Omental fat pad (tissue), 4 donors: ENCODE measurements around the gene ASB3. TPM values are rescaled to one million over a fixed set of nuclear protein-coding genes. Genes with fewer than 3 reads are reported as not detected.
"Not testable (repeated sequence)": the region's sequence is repeated elsewhere in the genome, so short reads cannot be mapped to it uniquely, and the experiment has no call there.

Experiments
- ATAC-seq: fragments of 150-250 bp; one replicate; pipeline ENCODE4 v1.9.1; 2016; ENCODE audit warnings: mild to moderate bottlenecking, moderate library complexity; ENCODE audit not compliant: low FRiP score
- DNase-seq: peaks from one replicate; pipeline ENCODE4 v3.0.0-alpha.2; 2019; ENCODE audit warnings: low spot score
- CTCF ChIP-seq, 3 donors: fragments of 450-650 bp; IDR thresholded peaks; one replicate each; pipeline ENCODE4 v1.5.1; 2016 to 2017; ENCODE audit warnings: antibody characterized with exemption in 3 of 3, mild to moderate bottlenecking in 3 of 3, moderate library complexity in 2 of 3
- total RNA-seq, 4 donors: library from RNA; depleted of rRNA; stranded (reverse); fragments of >200 nt; gene quantifications; one replicate each; pipeline ENCODE4 v1.1.0, GENCODE V29; 2016

Gene ASB3
- total RNA-seq, 4 donors from 2014 or later = 7.0 to 24.9 (median 12.0) TPM

GRCh38 chr2:53739032-53739431, 47.7 kb downstream of the ASB3 start:
- TF ChIP-seq CTCF (IDR thresholded peaks at IDR 0.05) = no peak
- ATAC-seq (no peak), DNase-seq (no peak)

GRCh38 chr2:53737091-53737490, 49.7 kb downstream of the ASB3 start:
- DNase-seq = no peak
- ATAC-seq = no peak
- no peak for TF ChIP-seq CTCF (IDR thresholded peaks at IDR 0.05)

- ATAC-seq (no peak), DNase-seq (no peak)
- no peak for TF ChIP-seq CTCF (IDR thresholded peaks at IDR 0.05)
Measured at GRCh38 chr2:53729143-53729762, 57.5 kb downstream of the ASB3 start.

GRCh38 chr2:53727921-53728320, 58.8 kb downstream of the ASB3 start:
- ATAC-seq (no peak), DNase-seq (no peak)
- TF ChIP-seq CTCF (IDR thresholded peaks at IDR 0.05) = no peak

GRCh38 chr2:53725662-53726061, 61.1 kb downstream of the ASB3 start:
- ATAC-seq (no peak), DNase-seq (no peak)
- TF ChIP-seq CTCF (IDR thresholded peaks at IDR 0.05) = no peak

- DNase-seq (no peak), ATAC-seq (no peak)
- no peak for TF ChIP-seq CTCF (IDR thresholded peaks at IDR 0.05)
Measured at GRCh38 chr2:53724536-53724935, 62.2 kb downstream of the ASB3 start.

- not testable (repeated sequence) for DNase-seq, ATAC-seq
Measured at GRCh38 chr2:53720944-53721343, 65.8 kb downstream of the ASB3 start.
